AG08395 (cell line): ENCODE measurements around the gene SERINC3.
"Not testable (repeated sequence)": the region's sequence is repeated elsewhere in the genome, so short reads cannot be mapped to it uniquely, and the experiment has no call there.

Experiments
- DNase-seq: peaks from one replicate; pipeline ENCODE4 v3.0.0; 2012; ENCODE audit warnings: mixed read lengths, low spot score

The SERINC3 gene

DNA sequence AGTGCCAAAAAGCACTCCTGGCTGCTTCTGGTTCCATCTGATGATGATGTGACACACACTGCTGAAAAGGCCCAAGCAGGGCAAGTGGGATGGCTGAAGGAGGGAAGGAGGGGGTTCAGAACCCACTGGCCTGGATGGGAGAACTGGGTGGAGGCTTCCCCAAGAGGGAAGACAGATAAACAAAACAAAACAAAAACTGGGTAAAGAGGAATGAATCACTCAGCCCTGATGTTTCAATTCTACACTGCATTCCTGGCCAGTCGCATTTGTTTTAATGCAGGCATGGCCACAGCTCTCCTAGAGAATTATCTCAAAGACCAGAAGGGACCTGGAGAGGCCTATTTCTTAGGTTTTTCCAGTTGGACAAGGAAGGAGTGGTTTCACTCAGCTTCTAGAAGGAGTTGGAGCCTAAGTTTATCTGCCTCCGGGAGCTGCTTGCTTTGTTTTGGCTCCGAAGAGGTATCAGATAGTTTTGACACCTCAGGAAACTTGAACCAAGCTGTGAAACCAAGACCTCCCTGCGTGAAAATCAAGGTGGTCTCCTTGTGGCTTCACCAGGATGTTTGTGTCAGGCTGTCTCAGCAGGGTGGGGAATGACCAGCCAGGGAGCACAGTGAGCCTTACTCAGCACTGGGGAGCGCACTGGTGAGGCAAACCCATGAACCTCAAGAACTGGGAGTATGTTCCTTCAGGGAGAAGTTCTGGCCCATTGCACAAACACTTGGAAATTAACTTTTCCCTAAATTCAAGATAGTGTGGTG lies 30.1 kb downstream of the SERINC3 start:
- peak; percentile 74 for DNase-seq

DNA sequence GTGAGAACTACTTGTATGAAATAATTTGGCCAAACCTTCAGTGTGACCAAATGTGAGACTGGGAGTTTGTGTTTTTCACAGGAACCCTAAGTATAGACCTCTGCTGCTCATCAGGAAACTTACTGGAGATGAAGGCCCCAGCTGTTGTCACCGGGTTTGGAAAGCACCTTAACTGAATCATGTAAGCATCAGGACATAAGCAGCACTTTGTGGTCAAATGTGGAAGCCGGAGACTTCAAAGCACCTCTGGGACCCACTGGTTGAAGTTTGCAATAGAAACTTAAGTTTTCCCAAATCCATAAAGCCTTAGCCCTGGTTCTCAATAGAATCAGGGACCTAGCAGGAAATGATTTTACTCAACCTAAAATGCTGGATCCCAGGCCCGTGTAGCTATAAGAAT lies 31.9 kb downstream of the SERINC3 start:
- DNase-seq, result no peak

- DNase-seq, result no peak
Measured at GRCh38 chr20:44489223-44489622, 32.6 kb downstream of the SERINC3 start.

DNA sequence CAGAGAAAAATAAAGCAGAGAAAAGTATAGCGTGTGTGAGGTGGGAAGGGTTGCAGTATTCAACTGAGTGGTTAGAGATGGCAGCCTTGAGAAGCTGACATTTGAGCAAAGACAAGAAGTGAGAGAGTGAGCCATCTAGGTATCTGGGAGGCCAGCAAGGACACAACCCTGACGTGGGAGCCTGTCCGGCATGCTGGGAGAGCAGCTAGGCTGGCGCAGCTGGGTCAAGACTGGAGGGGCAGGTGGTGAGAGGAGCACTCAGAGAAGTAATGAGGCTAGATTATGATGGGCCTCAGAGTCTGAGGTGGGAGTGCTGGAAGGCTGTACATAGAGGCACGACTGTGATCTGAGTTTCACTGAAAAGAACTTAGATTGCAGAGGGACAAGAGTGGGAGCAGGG lies 33.3 kb downstream of the SERINC3 start:
- no peak for DNase-seq

DNA sequence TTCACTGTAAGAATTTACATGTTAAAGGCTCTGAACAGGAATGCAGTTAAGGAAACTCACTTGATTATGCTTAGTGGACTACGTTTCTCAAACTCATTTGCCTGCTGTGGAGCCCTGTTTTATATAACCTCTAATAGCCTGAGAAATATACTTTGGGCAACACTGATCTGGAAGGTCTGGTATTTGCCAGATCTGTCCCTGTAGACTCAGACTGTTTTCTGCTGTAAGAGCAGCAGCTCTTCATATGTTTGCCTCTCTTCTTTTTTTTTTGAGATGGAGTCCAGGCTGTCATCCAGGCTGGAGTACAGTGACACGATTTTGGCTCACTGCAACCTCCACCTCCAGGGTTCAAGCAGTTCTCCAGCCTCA lies 36.1 kb downstream of the SERINC3 start:
- no peak for DNase-seq

DNA sequence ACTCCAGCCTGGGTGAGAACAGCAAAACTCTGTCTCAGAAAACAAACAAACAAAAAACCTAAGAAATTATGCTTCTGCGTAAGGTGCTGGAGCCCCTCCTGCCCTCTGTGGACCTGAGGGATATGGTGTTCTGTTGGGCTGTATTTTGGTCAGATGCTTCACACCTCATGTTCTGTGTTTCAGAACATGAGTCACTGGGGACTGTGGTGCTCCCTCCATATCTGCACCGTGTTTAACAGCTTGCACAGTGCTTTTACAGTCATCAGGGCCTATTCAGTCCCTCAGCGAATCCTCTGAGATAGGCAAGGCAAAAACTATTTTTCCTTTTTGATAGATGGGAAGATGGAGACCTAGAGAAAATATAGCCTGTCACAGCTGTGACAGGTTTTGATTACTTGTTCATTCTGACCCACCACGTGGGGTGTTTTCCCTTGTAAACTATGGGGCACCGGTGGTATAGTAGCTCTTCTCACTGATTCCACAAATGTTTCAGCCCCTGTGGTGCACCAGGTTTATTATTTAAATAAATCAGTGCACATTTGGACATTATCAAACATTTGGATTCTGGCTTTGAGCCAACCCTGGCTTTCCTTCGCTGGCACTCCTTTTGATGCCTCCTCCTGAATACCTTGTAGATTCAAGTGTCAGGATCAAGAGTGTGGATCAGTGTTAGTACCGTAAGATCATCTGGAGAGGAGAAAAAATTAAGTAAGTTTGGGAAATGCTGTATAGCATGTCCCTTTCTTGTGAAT lies 36.6 kb downstream of the SERINC3 start:
- DNase-seq, result no peak

- DNase-seq, result no peak
Measured at GRCh38 chr20:44483112-44483511, 38.8 kb downstream of the SERINC3 start.

DNA sequence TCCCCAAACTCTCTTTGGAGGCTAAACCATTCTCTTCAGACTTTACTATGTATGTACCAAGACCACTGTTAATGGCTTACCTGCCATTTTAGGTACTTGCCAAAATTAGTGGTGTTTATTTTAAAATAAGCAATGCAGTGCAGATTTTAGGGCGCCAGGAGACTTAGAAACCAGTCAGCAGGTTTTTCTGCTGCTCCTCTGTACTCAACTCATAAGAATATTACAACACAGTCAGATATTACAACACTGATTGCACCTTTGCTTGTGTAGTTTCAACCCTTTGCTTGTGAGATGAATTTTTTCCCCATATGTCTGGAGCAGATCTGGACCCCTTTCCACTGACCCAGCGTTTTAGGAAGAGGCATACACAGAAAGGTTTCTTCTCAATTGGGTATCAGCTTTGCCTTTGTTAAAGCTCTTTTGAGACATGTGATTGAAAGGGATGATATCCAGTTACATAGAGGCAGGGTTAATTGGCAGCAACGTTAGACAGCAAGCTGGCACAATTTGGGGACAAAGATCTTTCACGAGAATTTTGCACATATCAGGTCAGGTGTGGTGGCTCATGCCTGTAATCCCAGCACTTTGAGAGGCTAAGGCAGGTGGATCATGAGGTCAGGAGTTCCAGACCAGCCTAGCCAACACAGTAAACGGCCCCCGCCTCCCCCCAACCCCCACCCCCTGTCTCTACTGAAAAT lies 40.0 kb downstream of the SERINC3 start:
- DNase-seq, result no peak

GRCh38 chr20:44480097-44480496 lies 41.8 kb downstream of the SERINC3 start:
- DNase-seq, result no peak

- no peak for DNase-seq
Measured at GRCh38 chr20:44479643-44480042, 42.2 kb downstream of the SERINC3 start.

DNA sequence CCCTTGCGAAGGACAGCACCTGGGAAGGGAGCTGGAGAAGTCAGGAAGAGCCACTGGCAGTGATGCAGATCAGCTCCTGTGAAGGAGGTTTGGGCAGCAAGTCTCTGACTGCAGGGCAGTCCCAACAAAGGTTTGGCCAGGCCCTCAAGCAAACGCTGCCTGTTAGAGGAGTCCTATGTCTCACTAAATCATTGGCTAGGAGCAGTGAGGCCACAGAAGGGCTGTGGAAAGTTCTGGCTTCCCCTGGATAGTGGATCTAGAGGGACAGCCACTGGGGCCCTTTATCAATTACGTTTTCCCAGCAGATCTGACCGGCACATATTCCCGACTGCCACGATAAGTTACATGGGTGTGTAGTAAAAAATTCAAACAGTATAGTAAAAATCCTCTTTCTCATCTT lies 43.7 kb downstream of the SERINC3 start:
- no peak for DNase-seq

DNA sequence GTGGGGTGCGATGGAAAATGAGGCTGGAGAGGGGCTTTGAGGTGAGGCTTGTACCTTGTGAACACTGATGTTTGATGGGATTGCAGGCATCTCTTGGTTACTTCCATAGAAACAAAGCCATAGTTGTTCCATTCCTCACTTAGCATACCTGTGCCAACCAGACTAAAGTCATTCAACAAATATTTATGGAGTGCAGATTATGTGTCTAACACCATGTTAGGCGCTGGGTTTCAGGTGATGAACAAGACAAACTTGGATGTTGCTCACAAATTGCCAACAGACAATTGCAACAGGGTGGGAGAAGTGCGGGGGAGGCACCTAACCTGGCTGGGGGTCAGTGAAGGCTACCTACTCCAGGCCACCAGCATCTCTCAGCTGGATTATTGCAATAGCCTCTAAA lies 44.7 kb downstream of the SERINC3 start:
- DNase-seq, result no peak

- DNase-seq, result peak; percentile 97
Measured at GRCh38 chr20:44475694-44476560, 45.9 kb downstream of the SERINC3 start, which contains the start of gene TTPAL. Gene TTPAL, plus strand, starts transcription at chr20:44475874. Its CDS starts 4,126 bp downstream, at chr20:44480000.

- DNase-seq, result no peak
Measured at GRCh38 chr20:44475372-44475693, 46.5 kb downstream of the SERINC3 start.

- not testable (repeated sequence) for DNase-seq
Measured at GRCh38 chr20:44472283-44472682, 49.6 kb downstream of the SERINC3 start.

DNA sequence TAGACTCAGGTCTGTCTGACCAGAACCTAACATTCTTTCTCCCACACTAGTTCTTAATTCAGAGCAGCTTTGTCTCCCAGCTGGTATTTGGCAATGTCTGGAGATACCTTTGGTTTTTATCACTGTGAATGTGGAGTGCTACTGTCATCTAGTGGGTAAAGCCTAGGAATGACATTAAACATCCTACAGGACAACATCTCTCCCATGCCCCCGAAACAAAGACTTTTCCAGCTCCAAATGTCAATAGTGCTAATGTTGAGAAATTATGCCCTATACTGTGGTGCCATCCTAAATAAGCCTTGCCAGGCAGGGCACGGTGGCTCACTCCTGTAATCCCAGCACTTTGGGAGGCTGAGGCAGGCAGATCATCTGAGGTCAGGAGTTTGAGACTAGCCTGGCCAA lies 50.4 kb downstream of the SERINC3 start:
- peak; percentile 57 for DNase-seq

DNA sequence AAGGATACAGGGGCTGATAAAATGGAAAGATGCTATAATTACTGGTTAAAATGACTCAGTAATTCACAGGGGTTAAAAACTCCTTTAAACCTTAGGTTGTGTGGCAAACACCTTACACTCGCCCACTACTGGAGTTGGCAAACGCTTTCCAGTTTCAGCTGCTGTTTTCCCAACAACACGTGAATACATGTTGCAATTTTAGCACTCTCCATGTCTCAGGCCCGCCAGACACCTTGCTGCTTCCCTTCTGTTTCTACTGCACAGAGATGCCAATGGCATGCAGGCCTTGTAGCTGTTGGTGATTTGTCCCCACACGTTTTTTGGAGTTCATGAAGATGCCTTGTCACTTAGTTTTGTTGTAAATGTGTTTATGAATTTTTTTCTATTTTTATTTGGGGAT lies 51.5 kb downstream of the SERINC3 start:
- DNase-seq, result no peak

- DNase-seq, result no peak
Measured at GRCh38 chr20:44468044-44468782, 53.7 kb downstream of the SERINC3 start.

DNA sequence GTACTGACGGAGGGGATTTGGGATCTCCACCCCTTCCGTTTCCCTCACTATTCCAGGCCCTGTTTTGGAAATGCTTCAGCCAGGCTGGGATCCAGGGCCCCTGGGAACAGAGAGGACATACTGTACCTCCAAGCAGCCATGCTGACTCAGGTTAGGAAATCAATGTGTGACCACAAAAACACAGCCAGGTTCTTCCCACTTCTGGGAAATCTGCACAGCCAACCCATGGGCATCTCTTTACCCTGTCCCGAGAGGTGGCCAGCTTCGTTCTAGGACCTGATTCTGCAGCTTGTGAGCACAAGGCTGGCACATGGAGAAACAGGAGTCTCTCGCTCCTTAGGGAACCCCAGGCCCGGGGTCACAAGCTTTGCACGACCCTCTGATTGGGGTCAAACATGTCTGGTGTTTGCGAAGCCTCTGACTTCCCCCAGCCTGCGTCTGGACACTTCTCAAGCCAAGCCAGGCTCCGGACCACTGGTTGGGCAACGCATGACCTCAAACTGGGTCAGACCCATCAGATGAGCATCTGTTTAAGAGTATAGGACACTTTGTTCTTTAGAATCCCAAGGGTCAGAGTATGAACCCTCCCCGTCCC lies 54.5 kb downstream of the SERINC3 start:
- DNase-seq, result no peak

GRCh38 chr20:44465001-44465560 lies 56.8 kb downstream of the SERINC3 start:
- DNase-seq, result no peak

DNA sequence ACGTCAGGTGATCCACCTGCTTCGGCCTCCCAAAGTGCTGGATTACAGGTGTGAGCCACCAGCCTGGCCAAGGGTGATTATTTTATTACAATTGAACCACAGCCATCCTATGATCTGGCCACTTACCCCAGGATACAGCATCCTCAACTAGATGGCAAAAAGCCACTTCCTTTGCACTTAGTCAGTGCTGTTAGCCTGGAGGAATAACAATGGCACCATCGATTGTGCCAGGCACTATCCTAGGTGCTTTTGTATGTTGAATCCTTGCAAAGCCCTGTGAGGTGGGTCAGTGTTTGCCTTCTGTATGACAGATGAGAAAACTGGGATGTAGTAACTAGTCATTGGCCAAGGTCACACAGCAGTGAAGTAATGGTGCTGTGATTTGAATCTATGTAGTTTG lies 57.4 kb downstream of the SERINC3 start:
- no peak for DNase-seq
